Fibroblast of pulmonary artery (primary cell): Measurements from ENCODE around the gene PNKD.

Experiments used
- DNase-seq: peaks from one replicate; pipeline ENCODE4 v3.0.0-alpha.2; 2010; ENCODE audit warnings: low read depth
- H3K4me3 ChIP-seq: replicated peaks from 2 replicates; pipeline ENCODE4 v1.5.1; 2011; ENCODE audit warnings: low read depth, mild to moderate bottlenecking, control low read depth, low read length, moderate library complexity
- CTCF ChIP-seq: IDR thresholded peaks from 2 replicates; pipeline ENCODE4 v1.5.1; 2011; ENCODE audit warnings: mild to moderate bottlenecking, control low read depth, low read length, inconsistent platforms; ENCODE audit errors: missing control alignments

Gene PNKD

GRCh38 chr2:218315397-218315796, 45.1 kb downstream of the PNKD start:
- TF ChIP-seq CTCF = no peak
- DNase-seq = no peak
- no peak overlapping the region for H3K4me3 ChIP-seq

GRCh38 chr2:218317303-218317630, 46.9 kb downstream of the PNKD start:
- H3K4me3 ChIP-seq = no peak overlapping the region
- DNase-seq = no peak
- TF ChIP-seq CTCF = no peak

GRCh38 chr2:218317835-218318234, 47.5 kb downstream of the PNKD start:
- no peak for DNase-seq
- H3K4me3 ChIP-seq = no peak overlapping the region
- no peak for TF ChIP-seq CTCF

GRCh38 chr2:218318241-218318640, 47.9 kb downstream of the PNKD start:
- H3K4me3 ChIP-seq = no peak overlapping the region
- no peak for TF ChIP-seq CTCF
- no peak for DNase-seq

GRCh38 chr2:218319813-218320365, 49.6 kb downstream of the PNKD start:
- no peak overlapping the region for H3K4me3 ChIP-seq
- no peak for TF ChIP-seq CTCF
- peak; percentile 21 for DNase-seq

GRCh38 chr2:218320704-218321336, 50.5 kb downstream of the PNKD start:
- no peak overlapping the region for H3K4me3 ChIP-seq
- DNase-seq = no peak
- TF ChIP-seq CTCF = no peak
